ELR (cell line): ENCODE measurements around the gene CACNA2D2.
A peak's percentile ranks its signal among the peaks of the same experiment; 100 is the strongest.

Experiments used
- DNase-seq: peaks from one replicate; pipeline ENCODE4 v3.0.0-alpha.2; 2015; ENCODE audit warnings: low read depth

CACNA2D2 gene

GRCh38 chr3:50395070-50395860 lies 108.2 kb downstream of the CACNA2D2 start:
- DNase-seq = no peak

- DNase-seq = no peak
Measured at GRCh38 chr3:50393061-50393460, 110.4 kb downstream of the CACNA2D2 start.

GRCh38 chr3:50392101-50392715 lies 111.2 kb downstream of the CACNA2D2 start:
- no peak for DNase-seq

GRCh38 chr3:50390508-50391224 lies 112.8 kb downstream of the CACNA2D2 start:
- no peak for DNase-seq

- no peak for DNase-seq
Measured at GRCh38 chr3:50389414-50389767, 114.0 kb downstream of the CACNA2D2 start.

GRCh38 chr3:50388720-50389413 lies 114.6 kb downstream of the CACNA2D2 start:
- DNase-seq = no peak

GRCh38 chr3:50388016-50388719 lies 115.3 kb downstream of the CACNA2D2 start:
- DNase-seq = no peak

GRCh38 chr3:50385754-50386153 lies 117.7 kb downstream of the CACNA2D2 start:
- DNase-seq = no peak

- DNase-seq = no peak
Measured at GRCh38 chr3:50383750-50384149, 119.7 kb downstream of the CACNA2D2 start.

- DNase-seq = no peak
Measured at GRCh38 chr3:50382722-50383121, 120.7 kb downstream of the CACNA2D2 start.

- DNase-seq = no peak
Measured at GRCh38 chr3:50381383-50381782, 122.1 kb downstream of the CACNA2D2 start.

GRCh38 chr3:50380405-50381085 lies 122.9 kb downstream of the CACNA2D2 start:
- DNase-seq = no peak

GRCh38 chr3:50378757-50379156 lies 124.7 kb downstream of the CACNA2D2 start:
- DNase-seq = no peak

- no peak for DNase-seq
Measured at GRCh38 chr3:50378024-50378423, 125.4 kb downstream of the CACNA2D2 start.

GRCh38 chr3:50375258-50375931 lies 128.0 kb downstream of the CACNA2D2 start:
- peak; percentile 11 for DNase-seq

GRCh38 chr3:50374363-50375257 lies 128.8 kb downstream of the CACNA2D2 start:
- no peak for DNase-seq

- no peak for DNase-seq
Measured at GRCh38 chr3:50373146-50374051, 130.0 kb downstream of the CACNA2D2 start.

- no peak for DNase-seq
Measured at GRCh38 chr3:50372349-50372748, 131.1 kb downstream of the CACNA2D2 start.
